ENCODE measurements around the gene PTTG1IP.

PTTG1IP gene

DNA sequence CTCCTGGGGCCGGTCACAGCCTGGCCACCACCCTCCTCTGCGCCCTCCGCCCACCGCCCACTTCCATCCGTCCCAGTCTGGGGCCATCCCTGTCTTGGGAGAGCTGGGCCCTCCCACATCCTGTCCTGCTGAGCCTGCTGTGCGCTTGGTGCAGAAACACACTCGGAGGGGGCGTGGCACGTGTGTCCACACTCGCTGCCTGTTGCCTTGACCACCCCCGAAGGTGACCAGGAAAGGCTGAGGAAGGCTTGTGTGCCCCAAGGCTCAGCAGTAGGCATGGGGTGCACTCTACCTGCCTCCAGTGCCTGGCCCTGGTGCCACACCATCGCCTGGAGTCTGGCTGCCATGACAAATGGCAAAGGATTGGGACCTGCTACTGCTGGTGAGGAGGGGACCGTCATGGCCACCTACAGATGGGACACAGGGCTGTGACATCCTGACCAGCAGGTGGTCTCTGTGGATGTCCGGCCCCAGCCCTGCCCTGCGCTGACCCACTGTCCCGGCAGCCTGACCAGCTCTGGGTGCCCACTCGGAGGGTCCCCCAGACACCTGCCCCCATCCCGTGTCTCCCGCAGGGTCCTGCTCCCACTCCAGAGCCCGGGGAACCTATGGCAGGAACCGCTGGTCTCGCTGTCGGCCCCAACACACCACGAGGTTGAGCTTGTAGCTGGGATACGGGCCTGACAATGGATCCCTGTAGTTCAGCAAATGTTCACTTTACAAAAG is 23.2 kb upstream of the PTTG1IP start:
- no peak for DNase-seq (ENCODE audit: low spot score)

DNA sequence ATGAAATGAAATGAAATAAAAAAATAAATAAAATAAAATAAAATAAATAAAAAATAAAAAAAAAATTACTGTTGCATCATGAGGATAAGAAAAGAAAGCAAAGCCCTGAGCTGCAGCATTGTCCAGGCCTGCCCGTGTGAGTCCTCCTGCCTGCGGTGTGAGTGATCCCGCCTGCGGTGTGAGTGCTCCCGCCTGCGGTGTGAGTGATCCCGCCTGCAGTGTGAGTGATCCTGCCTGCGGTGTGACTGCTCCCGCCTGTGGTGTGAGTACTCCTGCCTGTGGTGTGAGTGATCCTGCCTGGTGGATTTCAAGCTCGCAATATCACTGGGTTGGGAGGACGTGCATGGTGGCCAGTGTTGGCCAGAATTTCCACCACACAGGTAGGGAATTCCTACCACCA is 22.4 kb upstream of the PTTG1IP start:
- no peak for DNase-seq (ENCODE audit: low spot score)

DNA sequence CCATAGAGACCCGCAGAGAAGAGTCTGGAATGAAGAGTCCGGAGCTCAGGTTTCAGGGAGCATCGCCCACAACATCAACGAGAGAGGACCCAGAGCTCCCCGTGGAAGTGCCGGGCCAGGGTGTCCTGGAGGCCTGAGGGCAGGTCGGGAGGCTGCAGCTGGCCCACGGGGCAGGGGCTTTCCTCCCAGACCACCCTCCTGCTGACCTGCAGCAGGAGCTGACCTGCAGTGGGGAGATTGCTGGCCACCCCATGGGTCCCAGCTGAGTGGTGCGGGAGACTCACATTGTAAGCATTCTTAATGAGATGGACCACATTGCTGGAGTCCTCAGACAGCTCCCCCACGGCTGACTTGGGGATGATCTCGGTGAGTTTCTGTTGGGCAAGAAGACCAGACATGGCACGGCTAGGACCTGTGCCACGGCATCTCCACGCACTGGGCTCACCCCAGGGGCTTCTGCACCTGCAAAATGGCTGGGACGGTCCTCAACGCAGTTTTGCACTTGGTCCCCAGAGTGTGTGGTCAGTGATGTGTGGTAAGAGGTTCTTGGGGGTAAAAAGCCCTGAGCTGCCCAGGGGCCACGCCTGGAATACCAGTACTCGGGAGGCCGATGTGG is 21.3 kb upstream of the PTTG1IP start:
- DNase-seq (ENCODE audit: low spot score) = no peak

DNA sequence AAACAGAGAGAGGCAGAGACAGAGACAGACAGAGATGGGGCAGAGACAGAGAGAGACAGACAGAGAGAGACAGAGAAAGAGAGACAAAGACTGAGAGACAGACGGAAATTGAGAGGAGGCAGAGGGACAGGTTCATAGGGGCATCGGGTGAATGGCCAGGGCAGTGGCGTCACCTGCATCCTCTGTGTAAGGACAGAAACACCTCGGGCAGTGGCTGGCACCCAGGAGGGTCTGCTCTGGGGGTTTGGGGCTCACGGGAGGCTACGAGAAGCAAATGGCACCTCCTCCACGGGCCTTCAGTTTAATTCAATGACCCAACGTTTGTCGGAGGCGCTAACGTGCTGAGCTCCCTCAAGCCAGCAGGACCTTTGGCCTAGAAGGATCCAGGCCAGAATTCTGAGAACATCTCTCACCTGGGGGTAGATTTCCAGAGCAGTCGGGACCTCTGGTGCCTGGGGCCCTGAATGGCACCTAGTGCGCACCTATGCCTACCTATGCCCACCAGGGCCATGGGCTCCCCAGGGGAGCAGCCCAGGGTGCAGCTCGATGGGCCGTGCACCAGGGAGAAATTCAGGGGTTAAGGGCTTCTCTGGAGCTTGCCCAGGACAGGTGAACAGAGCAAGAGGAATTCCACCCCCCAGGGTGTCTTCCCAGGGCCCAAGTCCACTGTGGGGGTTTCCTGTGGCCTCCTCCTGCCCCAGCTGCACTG is 20.6 kb upstream of the PTTG1IP start:
- DNase-seq (ENCODE audit: low spot score) = no peak

DNA sequence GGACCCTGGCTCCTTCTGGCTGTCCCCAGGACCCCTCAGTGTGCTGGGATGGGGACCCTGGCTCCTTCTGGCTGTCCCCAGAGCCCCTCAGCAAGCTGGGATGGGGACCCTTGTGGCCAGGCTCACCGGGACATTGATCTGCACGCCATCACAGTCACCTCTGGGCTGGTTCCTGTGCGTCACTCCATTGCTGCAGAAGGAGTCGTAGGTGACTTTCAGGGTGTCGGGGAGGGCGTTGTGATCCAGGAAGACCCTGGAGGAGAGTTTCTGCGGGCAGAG is 19.7 kb upstream of the PTTG1IP start:
- no peak for DNase-seq (ENCODE audit: low spot score)

DNA sequence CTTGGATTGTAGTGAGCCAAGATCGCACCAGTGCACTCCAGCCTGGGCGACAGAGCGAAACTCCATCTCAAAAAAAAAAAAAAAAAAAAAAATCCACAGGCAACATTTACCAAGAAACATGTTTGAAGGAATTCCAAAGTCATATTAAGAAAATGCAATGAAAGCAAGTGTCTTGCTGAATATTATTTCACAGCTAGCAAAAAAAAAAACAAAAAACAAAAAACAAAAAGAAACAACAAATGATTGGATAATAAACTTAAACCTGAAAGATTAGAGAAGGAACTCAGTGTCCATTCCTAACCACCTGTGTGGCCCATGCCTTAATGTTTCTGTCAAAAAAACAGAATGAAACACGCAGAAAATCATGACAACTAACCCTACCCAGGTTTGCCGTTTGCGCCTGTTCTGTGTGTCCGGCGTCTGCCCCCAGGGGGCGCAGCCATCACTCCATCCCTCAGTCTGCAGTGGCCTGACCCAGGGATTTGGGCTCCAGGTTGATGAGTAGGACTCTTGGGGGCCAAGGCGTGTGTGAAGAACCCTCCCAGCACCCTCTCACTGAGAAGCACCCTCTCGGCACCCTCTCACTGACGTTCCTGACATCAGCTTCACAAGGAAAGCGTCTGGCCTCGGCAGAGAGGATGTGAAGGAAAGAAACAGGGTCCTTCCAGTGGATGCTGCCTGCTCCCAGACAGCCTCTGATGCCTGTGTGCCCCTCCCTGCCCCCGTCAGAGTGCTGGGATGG is 19.2 kb upstream of the PTTG1IP start:
- peak; percentile 81 for DNase-seq (ENCODE audit: low spot score)

DNA sequence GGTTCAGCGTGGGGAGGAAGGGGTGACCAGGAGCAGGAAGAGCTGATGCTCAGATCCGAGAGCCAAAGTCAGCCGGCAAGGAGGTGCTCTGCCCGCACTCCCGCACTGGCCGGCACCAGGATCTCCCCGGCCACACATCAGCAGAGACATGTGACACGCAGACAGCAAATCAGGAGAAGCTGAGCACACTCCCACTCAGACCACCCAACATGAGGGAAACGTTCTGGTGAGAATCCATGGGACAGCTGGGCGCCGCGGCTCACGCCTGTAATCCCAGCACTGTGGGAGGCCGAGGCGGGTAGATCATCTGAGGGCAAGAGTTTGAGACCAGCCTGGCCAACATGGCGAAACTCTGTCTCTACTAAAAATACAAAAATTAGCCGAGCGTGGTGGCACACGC is 18.6 kb upstream of the PTTG1IP start:
- DNase-seq (ENCODE audit: low spot score) = no peak

DNA sequence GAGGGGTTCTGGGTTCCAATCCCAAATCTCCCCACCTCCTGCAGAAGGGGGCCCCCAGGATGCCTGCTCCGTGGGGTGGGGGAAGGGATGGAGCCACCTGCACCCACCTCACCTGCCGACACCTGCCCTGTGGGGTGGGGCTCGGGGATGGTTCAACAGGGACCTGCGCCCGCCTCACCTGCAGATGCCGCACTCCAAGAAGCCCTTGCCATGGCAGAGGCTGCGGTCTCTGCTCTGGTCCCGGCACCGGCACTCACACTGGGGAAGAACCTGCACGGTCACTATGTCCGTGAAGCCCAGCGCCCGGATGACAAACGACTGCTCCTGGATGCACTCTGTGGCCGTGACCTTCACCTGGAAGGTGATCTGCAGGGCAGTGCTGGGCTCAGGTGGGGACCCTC is 18.1 kb upstream of the PTTG1IP start:
- DNase-seq (ENCODE audit: low spot score) = no peak

DNA sequence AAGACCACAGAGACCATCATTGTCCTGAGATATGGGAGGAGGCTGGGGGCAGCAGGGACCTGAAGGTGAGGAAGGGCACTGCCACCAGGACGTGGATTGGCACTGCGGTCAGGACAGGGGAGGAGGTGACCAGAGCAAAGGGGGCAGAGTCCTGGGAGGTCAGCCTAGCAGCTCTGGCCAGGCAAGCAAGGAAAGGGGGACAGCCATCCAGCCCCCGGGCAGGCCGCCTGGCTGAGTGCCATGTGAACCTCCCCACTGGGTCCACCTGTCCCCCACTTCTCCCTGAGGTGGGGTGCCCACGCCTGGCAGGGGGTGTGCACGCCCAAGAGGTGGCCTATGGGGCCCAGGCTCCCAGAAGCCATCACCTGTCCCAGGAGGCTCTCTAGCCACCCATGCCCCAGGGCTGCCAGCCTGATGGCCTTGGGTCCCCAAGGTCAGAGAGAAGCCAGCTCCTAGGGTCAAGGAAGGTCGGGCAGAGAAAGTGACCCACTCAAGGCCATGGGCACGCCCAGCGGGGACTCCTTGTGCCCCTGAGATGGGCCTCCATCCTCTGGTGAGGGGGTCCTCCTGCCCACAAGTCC is 17.6 kb upstream of the PTTG1IP start:
- DNase-seq (ENCODE audit: low spot score) = no peak

DNA sequence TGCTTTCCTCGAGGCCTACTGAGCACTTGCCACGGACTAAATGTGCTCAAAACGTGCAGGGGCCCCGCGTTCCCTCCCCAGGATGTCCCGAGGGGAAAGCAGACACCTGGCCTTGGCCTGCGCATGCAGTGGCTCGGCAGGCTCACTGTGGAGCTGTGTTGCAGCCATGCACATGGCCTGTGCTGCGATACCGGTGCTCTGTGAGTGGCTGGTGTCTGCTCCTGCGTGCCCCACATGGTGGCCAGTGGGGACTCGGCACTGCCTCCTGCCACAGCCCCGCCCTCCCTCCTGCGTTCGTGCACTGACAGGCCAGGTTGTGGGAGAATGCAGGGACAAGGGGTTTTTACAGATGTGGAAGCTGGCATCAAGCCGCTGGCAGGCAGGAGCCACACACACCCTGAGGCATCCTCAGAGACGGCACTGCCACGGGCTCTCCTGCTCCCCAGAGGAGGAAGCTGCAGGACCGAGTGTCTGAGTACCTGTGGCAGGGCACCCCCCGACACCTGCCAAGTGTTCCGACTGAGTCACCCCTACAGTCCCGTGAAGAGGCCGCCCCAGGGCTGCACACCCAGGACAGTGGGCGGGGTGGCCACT is 16.9 kb upstream of the PTTG1IP start:
- no peak for DNase-seq (ENCODE audit: low spot score)

DNA sequence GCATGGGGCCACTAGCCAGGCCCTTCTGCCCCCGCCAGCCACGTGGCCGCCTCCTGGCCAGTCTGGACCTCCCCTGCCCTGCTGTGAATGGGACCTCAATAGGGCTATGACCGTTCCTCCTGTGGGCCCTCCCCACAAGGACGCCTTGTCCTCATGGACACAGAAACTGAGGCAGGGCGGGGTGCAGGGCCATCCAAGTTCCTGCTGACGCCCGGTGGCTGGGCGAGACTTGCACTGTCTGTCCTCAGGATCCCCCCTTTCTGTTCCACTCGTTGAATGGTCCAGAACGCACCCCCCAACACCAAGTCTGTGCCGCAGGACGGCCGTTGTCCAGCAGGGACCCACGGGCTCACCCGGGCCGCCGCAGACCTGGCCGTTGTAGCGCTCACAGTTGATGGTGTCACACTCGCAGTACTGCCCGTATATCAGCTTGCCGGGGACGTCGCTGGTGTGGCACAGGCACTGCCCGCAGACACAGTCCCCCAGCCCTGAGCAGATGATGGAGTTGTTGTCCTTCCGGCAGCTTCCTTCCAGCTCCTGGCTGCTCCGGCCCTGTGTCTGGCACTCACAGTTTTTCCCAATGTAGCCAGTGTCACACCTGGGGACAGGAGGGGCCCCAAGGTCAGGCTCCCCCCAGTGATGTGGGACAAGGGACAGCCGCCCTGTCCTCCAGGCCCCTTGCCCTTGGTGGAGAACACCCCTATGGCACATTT is 16.3 kb upstream of the PTTG1IP start:
- no peak for DNase-seq (ENCODE audit: low spot score)

DNA sequence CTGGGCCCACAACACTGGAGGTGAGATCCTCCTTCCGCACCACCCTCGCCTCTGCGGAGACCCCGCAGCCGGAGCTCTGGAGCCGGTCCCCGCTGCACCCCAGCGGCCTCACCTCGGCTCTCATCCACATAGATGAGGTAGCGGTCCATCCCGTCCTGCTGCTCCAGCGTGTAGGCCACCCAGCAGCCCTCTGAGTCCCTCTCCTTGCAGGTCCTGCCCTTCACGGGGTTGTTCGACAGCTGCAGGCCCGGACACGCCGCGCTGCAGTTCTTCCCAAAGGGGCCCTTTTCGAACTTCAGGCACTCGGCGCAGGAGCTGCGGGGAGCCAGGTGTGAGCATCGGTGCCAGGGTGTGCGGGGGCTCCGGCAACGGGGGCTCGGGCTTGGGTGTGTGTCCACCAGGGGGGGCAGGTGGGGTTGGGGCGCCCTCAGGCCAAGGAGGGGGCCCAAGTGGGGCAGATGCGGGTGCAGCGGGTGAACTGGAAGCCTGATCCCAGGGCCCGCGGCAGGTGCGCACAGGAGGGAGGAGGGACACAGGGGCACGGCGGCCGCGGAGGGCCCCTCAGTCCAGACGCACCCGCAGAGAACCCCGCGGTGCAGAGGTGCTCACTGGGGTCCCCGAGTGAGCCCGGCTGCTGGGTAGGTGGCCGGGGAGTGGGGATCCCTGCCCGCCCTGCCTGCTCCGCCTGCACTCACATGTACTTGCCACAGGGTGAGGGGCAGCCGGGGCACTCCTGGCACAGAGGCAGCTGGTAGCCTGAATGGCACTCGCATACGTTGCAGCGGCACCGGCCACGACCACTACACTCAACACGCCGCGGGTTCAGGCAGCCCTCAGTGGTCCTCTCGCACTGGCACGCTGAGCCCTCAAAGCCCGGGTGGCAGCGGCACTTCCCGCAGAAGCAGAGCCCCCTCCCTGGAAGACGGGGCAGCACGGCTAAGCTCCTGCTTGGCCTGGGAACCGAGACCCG is 15.4 kb upstream of the PTTG1IP start:
- no peak for DNase-seq (ENCODE audit: low spot score)

DNA sequence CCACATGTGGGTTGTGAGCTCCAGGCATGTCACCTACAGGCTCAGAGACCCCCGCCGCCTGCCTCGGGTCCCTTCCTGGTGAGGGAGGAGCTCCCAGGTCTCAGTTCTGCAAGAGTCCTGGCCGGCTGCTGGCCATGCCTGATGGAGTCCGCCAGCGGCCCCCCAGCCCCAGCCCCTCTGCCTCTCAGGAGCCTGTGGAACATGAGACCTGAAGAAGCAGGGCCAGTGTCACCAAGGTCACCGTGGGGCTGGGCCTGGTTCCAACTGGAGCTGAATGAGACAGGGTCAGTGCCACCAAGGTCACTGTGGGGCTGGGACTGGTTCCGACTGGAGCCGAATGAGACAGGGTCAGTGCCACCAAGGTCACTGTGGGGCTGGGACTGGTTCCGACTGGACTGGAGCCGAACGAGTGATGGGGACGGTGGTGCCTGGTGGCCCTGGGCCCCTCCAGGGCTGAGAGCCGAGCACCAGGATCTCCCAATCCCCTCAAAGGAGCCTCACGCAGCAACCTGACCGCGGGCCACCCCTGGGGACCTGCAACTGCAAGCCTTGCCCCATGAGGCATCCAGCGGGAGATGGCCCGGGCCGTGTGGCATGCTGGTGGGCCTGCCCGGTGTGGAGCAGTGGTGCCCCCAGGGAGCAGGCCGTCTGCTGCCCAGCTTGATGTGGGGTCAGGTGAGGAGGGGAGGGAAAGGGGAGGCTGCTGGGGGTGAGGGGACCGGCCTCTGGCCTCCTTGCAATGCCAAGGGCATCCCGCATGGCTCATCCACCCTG is 14.5 kb upstream of the PTTG1IP start:
- DNase-seq (ENCODE audit: low spot score) = no peak

DNA sequence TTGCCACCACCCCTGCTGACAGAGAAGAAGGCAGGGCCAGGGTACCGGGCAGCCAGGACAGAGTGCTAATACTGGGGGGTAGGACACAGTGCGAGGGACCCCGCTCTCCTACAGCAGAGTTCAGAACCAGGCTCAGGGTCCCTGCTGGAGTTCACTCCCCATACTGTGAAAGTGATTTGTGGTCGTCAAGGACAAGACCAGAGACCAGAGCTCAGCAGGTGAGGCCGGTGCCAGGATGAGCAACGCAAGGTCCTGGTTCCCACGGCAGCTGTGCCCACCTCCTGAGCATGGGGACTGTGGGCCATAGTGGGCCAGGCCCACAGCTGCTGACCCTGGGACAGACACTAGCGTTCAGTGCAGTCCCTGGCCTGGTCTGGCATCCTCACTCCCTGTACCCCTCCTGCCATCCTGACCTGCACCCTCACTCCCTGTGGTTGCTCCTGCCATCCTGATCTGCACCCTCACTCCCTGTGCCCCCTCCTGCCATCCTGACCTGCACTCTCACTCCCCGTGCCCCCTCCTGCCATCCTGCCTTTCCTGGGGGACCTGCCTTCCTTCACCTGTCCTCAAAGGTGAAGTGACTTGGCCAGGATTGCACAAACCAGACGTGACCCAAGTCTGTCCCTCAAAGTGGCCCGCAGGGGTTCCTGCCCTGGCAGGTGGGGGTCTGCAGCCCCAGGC is 13.8 kb upstream of the PTTG1IP start:
- no peak for DNase-seq (ENCODE audit: low spot score)

DNA sequence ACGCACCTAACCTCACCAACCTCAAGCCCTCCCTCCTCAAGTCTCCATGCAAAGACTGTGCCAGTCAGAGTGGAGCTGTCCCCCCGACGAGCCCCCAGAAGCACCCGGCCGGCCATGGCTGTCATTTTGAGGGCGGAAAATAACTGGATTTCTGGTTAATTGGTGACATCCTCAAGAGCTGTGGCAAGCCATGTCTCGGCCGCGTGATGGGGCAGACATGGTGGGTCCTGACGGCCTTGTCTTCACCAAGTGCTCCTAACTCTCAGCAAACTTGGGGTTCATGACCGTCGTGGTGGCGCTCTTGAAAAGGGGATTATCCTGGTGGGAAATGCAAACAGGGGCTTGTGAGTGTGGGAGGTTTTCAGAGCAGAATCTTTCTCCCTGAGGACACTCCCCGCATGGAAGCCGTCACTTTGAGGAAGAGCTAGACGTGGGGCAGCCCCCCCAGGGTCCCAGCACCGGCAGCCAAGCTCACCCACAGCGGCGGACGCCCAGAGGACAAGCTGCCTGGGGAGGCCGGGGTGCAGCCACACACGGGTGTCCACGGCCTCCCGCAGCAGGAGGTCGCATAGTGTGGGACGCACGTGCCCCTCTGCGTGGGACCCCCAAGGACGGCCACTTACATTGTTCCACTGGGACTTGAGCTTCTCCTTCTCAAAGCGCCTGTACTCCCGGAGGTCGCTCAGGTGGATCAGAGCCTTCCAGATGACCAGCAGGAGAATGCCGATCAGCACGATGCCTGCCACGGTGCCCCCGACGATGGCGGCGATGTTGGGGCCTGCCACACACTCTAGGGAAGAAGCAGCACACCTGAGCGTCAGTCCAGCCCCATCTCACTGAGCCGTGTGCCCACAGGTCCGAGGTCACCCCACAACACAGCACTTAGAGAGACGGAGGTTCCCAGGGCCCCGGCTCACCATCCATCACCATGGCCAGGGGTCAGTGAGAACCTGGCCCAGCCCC is 12.9 kb upstream of the PTTG1IP start:
- DNase-seq (ENCODE audit: low spot score) = no peak

DNA sequence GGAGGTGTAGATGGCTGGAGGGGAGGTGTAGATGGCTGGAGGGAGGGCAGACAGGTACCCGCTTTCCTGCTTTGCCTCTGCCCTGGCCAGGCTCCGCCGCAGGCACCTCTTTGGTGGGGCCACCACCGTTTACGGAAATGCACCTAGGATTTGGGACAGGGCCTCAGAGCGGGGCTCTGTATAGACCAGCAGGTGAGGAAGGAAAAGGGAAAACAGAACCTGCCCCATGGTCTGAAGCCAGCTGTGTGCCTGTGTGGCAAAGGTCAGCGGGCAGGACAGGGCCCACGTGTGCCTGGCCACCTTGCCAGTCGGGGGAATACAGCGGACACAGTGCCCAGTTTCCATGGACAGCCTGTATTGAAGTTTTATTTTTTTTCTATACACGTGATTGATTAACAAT is 12.1 kb upstream of the PTTG1IP start:
- no peak for DNase-seq (ENCODE audit: low spot score)

DNA sequence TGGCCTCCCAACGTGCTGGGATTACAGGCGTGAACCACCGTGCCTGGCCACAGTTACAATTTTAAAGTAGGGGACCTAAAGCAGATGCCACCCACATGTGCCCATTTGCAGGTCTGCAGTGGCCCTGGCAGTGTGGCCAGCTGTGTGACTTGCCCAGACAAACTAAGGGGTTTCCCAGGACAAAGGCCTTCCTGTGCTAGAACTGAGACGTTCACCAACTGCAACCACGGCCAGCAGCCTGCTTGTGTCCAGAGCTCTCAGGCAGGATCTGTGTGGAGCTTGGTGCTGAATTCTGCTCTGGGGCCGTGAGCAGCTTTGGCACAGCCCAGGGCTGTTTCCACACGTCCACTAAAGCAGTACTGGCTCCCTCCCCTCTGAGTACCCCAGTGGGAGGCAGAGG is 10.6 kb upstream of the PTTG1IP start:
- no peak for DNase-seq (ENCODE audit: low spot score)

DNA sequence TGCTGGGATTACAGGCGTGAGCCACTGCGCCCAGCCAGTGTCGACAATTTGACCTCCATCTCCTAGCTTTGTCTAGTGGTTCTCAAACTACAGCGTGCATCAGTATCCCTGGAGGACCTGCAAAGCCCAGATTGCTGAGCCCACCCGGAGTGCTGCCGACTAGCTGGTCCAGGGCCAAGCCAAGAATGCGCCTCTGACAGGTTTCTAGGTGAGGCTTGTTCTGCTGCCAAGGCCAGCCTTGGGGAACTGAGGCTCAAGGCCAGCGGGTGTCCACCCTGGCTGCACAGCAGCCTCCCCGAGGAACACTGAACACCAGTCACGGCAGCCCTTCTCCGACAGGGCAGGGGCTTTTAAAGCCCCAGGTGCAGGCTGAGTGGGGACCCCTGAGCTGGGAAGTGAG is 9.8 kb upstream of the PTTG1IP start:
- no peak for DNase-seq (ENCODE audit: low spot score)

All from AG20443 (cell line).